Colonic mucosa (tissue), 4 donors: Measurements from ENCODE around the gene BIN1. TPM values are rescaled to one million over a fixed set of nuclear protein-coding genes. Genes with fewer than 3 reads are reported as not detected.

Source experiments
- DNase-seq: peaks from one replicate; pipeline ENCODE4 v3.0.0-alpha.2; 2020
- H3K27ac ChIP-seq: fragments of 200-600 bp; one replicate; pipeline ENCODE4 v1.8.0; 2021
- H3K27me3 ChIP-seq: fragments of 200-600 bp; one replicate; pipeline ENCODE4 v1.8.0; 2021
- H3K36me3 ChIP-seq: fragments of 200-600 bp; one replicate; pipeline ENCODE4 v1.8.0; 2021
- H3K4me1 ChIP-seq: fragments of 200-600 bp; one replicate; pipeline ENCODE4 v1.8.0; 2021; ENCODE audit warnings: mild to moderate bottlenecking
- H3K4me3 ChIP-seq: fragments of 200-600 bp; one replicate; pipeline ENCODE4 v1.8.0; 2021
- H3K9ac ChIP-seq, 2 donors: one replicate each; pipeline ENCODE4 v1.7.0; 2013; ENCODE audit warnings: control low read depth in 2 of 2, low read depth in 2 of 2, low read length in 2 of 2
- H3K9me3 ChIP-seq: fragments of 200-600 bp; one replicate; pipeline ENCODE4 v1.8.0; 2021
- intact Hi-C: fragments of 100-400 bp; cut with DNase I; formaldehyde crosslinking; loops from one replicate; pipeline ENCODE4 v1.14.1; 2022
- total RNA-seq, 2 donors: library from RNA; stranded (reverse); fragmentation: NEBNext Ultra II Directional in 1 of 2; extraction: Animal tissue kit (Norgen Biotek cat#: 25700) in 1 of 2; gene quantifications; one replicate each; pipeline ENCODE4 v1.2.1, GENCODE V29; 2021
- TF ChIP-seq, protein P1 (sequence below): fragments of 200-600 bp; IDR thresholded peaks from one replicate; pipeline ENCODE4 v1.8.0; 2022; ENCODE audit warnings: antibody characterized with exemption, mild to moderate bottlenecking
- donor health status: healthy.
- donor health status: DM: no; HTN: no; CAD: no.
- donor health status: DM: no; HTN: no; CAD: no.

BIN1 gene
- total RNA-seq, 2 donors from 2014 or later: 38.5 to 60.8 TPM

DNA sequence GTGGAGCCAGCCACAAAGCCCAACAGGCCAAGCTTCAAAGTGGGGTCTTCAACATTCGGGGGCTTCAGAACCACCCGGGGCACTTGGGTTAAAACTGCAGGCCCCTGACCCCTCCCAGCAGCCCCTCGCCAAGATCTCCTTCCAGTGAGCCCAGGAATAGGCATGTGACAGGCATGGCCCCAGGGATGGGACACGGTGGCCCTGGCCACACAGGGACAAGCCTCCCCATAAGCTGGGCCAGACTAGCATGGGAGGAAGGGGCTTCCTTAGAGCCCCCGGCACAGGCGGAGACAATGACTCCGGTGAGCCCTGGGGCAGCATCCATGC, 52.4 kb downstream of the BIN1 start:
- Histone ChIP-seq H3K9me3 (no peaks in the 10 kb centered on the region), H3K4me1 (peaks cover 4% of the 10 kb centered on the region), H3K27ac (no peak overlapping the region), H3K4me3 (no peak overlapping the region), H3K9ac (no peak overlapping the region), H3K27me3 (no peaks in the 10 kb centered on the region), H3K36me3 (no peaks in the 10 kb centered on the region)
- DNase-seq: no peak
- intact Hi-C loops: no loop called here
- TF ChIP-seq, protein P1, sequence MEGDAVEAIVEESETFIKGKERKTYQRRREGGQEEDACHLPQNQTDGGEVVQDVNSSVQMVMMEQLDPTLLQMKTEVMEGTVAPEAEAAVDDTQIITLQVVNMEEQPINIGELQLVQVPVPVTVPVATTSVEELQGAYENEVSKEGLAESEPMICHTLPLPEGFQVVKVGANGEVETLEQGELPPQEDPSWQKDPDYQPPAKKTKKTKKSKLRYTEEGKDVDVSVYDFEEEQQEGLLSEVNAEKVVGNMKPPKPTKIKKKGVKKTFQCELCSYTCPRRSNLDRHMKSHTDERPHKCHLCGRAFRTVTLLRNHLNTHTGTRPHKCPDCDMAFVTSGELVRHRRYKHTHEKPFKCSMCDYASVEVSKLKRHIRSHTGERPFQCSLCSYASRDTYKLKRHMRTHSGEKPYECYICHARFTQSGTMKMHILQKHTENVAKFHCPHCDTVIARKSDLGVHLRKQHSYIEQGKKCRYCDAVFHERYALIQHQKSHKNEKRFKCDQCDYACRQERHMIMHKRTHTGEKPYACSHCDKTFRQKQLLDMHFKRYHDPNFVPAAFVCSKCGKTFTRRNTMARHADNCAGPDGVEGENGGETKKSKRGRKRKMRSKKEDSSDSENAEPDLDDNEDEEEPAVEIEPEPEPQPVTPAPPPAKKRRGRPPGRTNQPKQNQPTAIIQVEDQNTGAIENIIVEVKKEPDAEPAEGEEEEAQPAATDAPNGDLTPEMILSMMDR: no peak

DNA sequence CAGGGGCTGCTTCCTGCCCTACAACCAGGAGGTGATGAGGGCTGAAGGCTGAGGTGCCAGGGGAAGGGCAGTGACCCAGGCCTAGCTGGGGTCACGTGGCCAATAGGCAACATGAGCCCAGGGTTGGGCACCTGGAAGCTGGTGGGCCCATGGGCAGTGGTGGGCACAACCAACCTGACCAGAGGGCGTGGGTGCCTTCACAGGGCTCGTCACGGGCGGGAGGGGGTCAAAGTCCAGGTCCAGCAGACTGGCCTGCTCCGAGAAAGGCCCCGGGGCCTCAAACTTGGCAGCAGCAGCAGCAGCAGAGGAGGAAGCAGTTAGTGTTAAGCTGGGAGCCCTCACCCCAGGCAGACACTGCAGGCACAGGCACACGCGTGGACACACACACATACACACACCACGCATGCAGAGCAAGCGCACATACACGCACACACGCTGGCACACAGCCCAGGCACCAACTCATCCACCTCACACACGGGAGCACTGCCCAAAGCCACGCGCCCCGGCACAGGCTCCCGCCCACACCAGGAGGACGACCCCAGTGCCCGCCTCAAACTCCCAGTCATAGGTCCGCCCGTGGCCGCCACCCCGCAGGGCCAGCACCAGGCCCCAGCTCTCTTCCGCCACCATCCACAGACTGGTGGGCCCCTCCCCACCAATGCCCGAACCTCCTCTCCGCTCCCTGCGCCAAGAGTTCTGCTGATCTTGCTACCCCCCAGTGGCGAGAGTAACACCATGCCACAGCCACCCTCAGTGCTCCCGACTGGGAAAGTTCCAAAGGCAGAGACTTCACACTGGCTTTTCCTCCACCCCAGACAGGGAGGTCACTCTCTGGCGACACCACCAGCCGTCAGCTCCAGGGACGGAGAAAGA, 53.0 kb downstream of the BIN1 start:
- Histone ChIP-seq H3K9me3 (no peaks in the 10 kb centered on the region), H3K27ac (no peak overlapping the region), H3K4me1 (peaks cover 4% of the 10 kb centered on the region), H3K27me3 (no peaks in the 10 kb centered on the region), H3K4me3 (no peak overlapping the region), H3K36me3 (no peaks in the 10 kb centered on the region), H3K9ac (peak overlapping the region in 1 of 2 donors; percentile 12)
- intact Hi-C loops: no loop called here
- TF ChIP-seq, protein P1: no peak
- DNase-seq: no peak

DNA sequence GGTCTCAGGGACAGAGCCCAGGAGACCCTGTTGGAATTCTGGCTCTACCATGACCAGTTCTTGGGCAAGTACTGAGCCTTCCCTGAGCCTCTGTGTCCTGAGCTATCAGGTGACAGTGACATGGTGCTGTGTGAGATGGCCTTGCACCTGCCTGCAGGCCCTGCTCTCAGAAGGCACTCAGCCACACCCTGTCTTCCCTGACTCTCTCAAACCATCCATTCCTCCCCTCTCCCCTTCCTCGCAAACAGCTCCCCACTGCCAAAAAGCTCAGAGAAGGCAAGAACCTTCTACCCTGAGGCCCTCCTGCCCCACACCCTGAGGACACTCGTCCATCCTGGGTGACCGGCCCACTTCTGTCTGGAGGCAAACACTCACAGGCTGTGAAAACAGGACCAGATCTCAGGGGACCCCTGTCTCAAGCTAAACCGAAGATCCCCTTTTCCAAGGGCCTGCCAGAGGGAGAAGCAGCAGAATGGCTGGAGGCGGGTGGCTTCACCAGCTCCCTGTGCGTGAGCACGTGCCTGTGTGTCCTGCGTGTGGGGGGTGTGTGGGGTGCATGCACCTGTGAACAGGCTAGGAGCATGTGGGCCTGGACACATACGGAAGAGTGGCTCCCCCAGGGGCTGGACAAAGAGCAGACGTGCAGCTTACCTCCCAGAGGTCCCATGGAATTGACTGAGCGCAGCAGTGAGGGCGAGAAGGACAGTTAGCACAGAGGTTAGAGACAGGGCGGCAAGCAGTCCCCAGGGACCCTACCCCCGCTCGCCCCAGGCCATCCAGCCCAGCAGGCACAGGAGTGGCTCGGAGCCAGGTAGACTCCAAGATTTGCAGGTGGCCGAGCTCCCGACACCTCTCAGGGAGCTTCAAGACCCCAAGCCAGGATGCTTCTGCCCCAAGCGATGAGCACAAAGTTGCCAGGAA, 53.9 kb downstream of the BIN1 start:
- intact Hi-C loops: no loop called here
- Histone ChIP-seq H3K9me3 (no peaks in the 10 kb centered on the region), H3K27ac (no peak overlapping the region), H3K4me3 (no peak overlapping the region), H3K9ac (no peak overlapping the region), H3K36me3 (no peaks in the 10 kb centered on the region), H3K4me1 (peaks cover 4% of the 10 kb centered on the region), H3K27me3 (no peaks in the 10 kb centered on the region)
- TF ChIP-seq, protein P1: no peak
- no peak for DNase-seq

DNA sequence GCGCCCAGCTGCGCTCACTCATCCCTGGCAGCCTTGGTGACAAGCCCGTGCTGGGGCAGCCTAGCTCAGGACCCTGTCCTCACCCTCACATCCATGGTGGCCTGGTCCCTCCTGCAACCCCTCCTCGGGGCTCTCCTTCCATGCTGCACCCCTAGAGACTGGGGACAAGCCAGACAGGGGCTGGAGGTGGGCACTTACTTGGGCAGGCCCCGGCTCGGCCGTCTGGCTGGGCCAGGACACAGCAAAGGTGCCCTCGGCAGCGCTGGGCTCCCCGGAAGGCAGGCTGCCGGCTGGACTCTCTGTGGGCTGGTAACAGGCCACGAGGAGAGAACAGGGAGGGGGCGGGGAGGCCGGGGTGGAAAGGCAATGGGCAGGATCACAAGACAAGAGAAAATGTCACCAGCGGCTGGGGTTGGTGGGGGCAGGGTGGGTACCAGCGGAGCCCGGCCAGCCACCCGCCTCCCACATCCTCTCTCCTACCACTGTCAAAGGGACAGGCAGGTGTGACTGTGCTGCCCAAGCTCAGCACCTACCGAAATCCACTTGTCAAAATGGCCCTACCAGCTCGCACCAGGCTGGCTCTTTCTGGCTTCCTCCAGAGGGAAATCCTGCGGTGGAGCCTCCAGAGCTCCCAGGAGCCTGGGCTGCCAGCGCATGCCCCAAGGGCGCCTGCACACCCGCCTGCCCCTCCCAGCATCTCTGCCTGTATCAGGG, 54.7 kb downstream of the BIN1 start:
- Histone ChIP-seq H3K9ac (no peak overlapping the region), H3K36me3 (no peaks in the 10 kb centered on the region), H3K9me3 (no peaks in the 10 kb centered on the region), H3K4me1 (peaks cover 4% of the 10 kb centered on the region), H3K4me3 (no peak overlapping the region), H3K27me3 (no peaks in the 10 kb centered on the region), H3K27ac (no peak overlapping the region)
- TF ChIP-seq, protein P1: no peak
- intact Hi-C loops: no loop called here
- DNase-seq: no peak
